Measurements from ENCODE around the gene TEX12.

GRCh38 chr11:112219476-112220232 is 52.5 kb downstream of the TEX12 start:
- TF ChIP-seq, protein P1, sequence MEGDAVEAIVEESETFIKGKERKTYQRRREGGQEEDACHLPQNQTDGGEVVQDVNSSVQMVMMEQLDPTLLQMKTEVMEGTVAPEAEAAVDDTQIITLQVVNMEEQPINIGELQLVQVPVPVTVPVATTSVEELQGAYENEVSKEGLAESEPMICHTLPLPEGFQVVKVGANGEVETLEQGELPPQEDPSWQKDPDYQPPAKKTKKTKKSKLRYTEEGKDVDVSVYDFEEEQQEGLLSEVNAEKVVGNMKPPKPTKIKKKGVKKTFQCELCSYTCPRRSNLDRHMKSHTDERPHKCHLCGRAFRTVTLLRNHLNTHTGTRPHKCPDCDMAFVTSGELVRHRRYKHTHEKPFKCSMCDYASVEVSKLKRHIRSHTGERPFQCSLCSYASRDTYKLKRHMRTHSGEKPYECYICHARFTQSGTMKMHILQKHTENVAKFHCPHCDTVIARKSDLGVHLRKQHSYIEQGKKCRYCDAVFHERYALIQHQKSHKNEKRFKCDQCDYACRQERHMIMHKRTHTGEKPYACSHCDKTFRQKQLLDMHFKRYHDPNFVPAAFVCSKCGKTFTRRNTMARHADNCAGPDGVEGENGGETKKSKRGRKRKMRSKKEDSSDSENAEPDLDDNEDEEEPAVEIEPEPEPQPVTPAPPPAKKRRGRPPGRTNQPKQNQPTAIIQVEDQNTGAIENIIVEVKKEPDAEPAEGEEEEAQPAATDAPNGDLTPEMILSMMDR (IDR thresholded peaks at IDR 0.05) = peak; percentile 64 to 92 (median 77)
- TF ChIP-seq POLR2A (IDR thresholded peaks at IDR 0.05) = no peak

Measured in tibial nerve (tissue), 3 donors.